22Rv1 (cell line): Measurements from ENCODE around the gene MINDY4.

Experiments
- H3K27ac ChIP-seq: fragments of 450-650 bp; 2 replicates; pipeline ENCODE4 v1.5.1; 2017
- CTCF ChIP-seq: fragments of 450-650 bp; IDR thresholded peaks from 2 replicates; pipeline ENCODE4 v1.5.1; 2017; ENCODE audit warnings: mild to moderate bottlenecking
- ZFX ChIP-seq: fragments of 450-650 bp; IDR thresholded peaks from 2 replicates; pipeline ENCODE4 v1.6.1; 2017; ENCODE audit warnings: antibody characterized with exemption, borderline replicate concordance

MINDY4 gene

GRCh38 chr7:30859940-30860496 lies 88.8 kb downstream of the MINDY4 start:
- TF ChIP-seq ZFX: no peak
- no peak for TF ChIP-seq CTCF
- no peak overlapping the region for H3K27ac ChIP-seq

- no peak overlapping the region for H3K27ac ChIP-seq
- TF ChIP-seq CTCF (no peak), ZFX (no peak)
Observed at GRCh38 chr7:30861612-30862011, 90.4 kb downstream of the MINDY4 start.

- no peak overlapping the region for H3K27ac ChIP-seq
- TF ChIP-seq ZFX (no peak), CTCF (no peak)
Observed at GRCh38 chr7:30862995-30863705, 91.9 kb downstream of the MINDY4 start.

GRCh38 chr7:30863706-30864035 lies 92.5 kb downstream of the MINDY4 start:
- no peak overlapping the region for H3K27ac ChIP-seq
- TF ChIP-seq CTCF (no peak), ZFX (no peak)

GRCh38 chr7:30864101-30864500 lies 92.9 kb downstream of the MINDY4 start:
- H3K27ac ChIP-seq: no peak overlapping the region
- TF ChIP-seq ZFX: no peak
- no peak for TF ChIP-seq CTCF

GRCh38 chr7:30865076-30865475 lies 93.9 kb downstream of the MINDY4 start:
- no peak overlapping the region for H3K27ac ChIP-seq
- TF ChIP-seq ZFX (no peak), CTCF (no peak)

- H3K27ac ChIP-seq: no peak overlapping the region
- TF ChIP-seq CTCF (no peak), ZFX (no peak)
Observed at GRCh38 chr7:30865821-30866220, 94.6 kb downstream of the MINDY4 start.
